Activated CD8-positive, alpha-beta T cell treated with anti-CD3 and anti-CD28 coated beads for 36 hours (primary cell): Measurements from ENCODE around the gene SMTNL2. TPM values are rescaled to one million over a fixed set of nuclear protein-coding genes. Genes with fewer than 3 reads are reported as not detected.

Experiments used
- ATAC-seq: fragments of 200-7000 bp; cut with Tn5 transposase; one replicate; pipeline ENCODE4 v1.10.0; 2021; ENCODE audit warnings: mild to moderate bottlenecking, moderate library complexity
- CTCF ChIA-PET: fragments of 350-600 bp; sonication (Branson Sonifier 250); formaldehyde crosslinking; loops from one replicate; lab custom pipeline; 2021; ENCODE audit warnings: antibody characterized with exemption; lab: Charles Lee
- POLR2A ChIA-PET: fragments of 350-600 bp; sonication (Branson Sonifier 250); formaldehyde crosslinking; loops from one replicate; lab custom pipeline; 2021; ENCODE audit warnings: antibody characterized with exemption; lab: Charles Lee
- DNase-seq: peaks from one replicate; pipeline ENCODE4 v3.0.0-alpha.2; 2020
- H3K27ac Mint-ChIP-seq: one replicate; pipeline ENCODE4 v1.8.0; 2021; ENCODE audit warnings: mild to moderate bottlenecking, mixed read lengths
- H3K27me3 Mint-ChIP-seq: one replicate; pipeline ENCODE4 v1.8.0; 2021; ENCODE audit warnings: mixed read lengths
- H3K36me3 Mint-ChIP-seq: one replicate; pipeline ENCODE4 v1.8.0; 2021; ENCODE audit warnings: low read depth, mixed read lengths
- H3K4me1 Mint-ChIP-seq: one replicate; pipeline ENCODE4 v1.8.0; 2021; ENCODE audit warnings: low read depth, mixed read lengths
- H3K4me3 Mint-ChIP-seq: one replicate; pipeline ENCODE4 v1.8.0; 2021; ENCODE audit warnings: mild to moderate bottlenecking, moderate library complexity, mixed read lengths
- H3K9me3 Mint-ChIP-seq: one replicate; pipeline ENCODE4 v1.8.0; 2021; ENCODE audit warnings: mixed read lengths
- CTCF ChIP-seq: fragments of 200-600 bp; IDR thresholded peaks from one replicate; pipeline ENCODE4 v1.8.0; 2022; ENCODE audit warnings: antibody characterized with exemption, mild to moderate bottlenecking
- intact Hi-C: fragments of 100-400 bp; cut with micrococcal nuclease; formaldehyde crosslinking; loops from one replicate; pipeline ENCODE4 v1.10.0; 2022
- total RNA-seq, 2 experiments: library from RNA; stranded (reverse); gene quantifications; one replicate each; pipeline ENCODE4 v1.2.3, GENCODE V29; 2021

The SMTNL2 gene
- total RNA-seq, 2 experiments from 2014 or later, result not detected

- Mint-ChIP-seq H3K27ac (no peak overlapping the region), H3K36me3 (no peaks in the 10 kb centered on the region), H3K27me3 (peaks cover 5% of the 10 kb centered on the region), H3K4me3 (no peak overlapping the region), H3K9me3 (no peaks in the 10 kb centered on the region), H3K4me1 (no peaks in the 10 kb centered on the region)
- DNase-seq (no peak), ATAC-seq (no peak)
- intact Hi-C loops, result no loop called here
- CTCF ChIA-PET, result interaction anchor here (1.0 to 1.4 kb wide), 3 partner anchors 49 to 275 kb away, joined by 3 read pairs; no protein-coding TSS in a partner anchor
- POLR2A ChIA-PET, result no interaction called here
- TF ChIP-seq CTCF, result no peak
These were observed 32.1 kb downstream of the SMTNL2 start for GRCh38 chr17:4616476-4616875.

GRCh38 chr17:4617090-4617489 is 32.8 kb downstream of the SMTNL2 start:
- Mint-ChIP-seq H3K27me3 (peaks cover 5% of the 10 kb centered on the region), H3K4me3 (no peak overlapping the region), H3K9me3 (no peaks in the 10 kb centered on the region), H3K27ac (no peak overlapping the region), H3K4me1 (no peaks in the 10 kb centered on the region), H3K36me3 (no peaks in the 10 kb centered on the region)
- no peak for TF ChIP-seq CTCF
- ChIA-PET CTCF (interaction anchor here (1.2 kb wide), 1 partner anchor 50 kb away, joined by 3 read pairs; no protein-coding TSS in a partner anchor), POLR2A (no interaction called here)
- intact Hi-C loops, result no loop called here
- no peak for DNase-seq
- no peak for ATAC-seq

- CTCF ChIA-PET, result no interaction called here
- intact Hi-C loops, result no loop called here
- DNase-seq, result no peak
- no peaks in the 10 kb centered on the region for H3K9me3 Mint-ChIP-seq
- no peak overlapping the region for H3K27ac Mint-ChIP-seq
- no peaks in the 10 kb centered on the region for H3K4me1 Mint-ChIP-seq
- peaks cover 5% of the 10 kb centered on the region for H3K27me3 Mint-ChIP-seq
- no peak overlapping the region for H3K4me3 Mint-ChIP-seq
- ATAC-seq, result no peak
- TF ChIP-seq CTCF, result no peak
- POLR2A ChIA-PET, result no interaction called here
- H3K36me3 Mint-ChIP-seq, result no peaks in the 10 kb centered on the region
These were observed 33.4 kb downstream of the SMTNL2 start for GRCh38 chr17:4617590-4618351.

GRCh38 chr17:4620531-4621101 is 36.3 kb downstream of the SMTNL2 start:
- intact Hi-C loops, result no loop called here
- ChIA-PET POLR2A (no interaction called here), CTCF (interaction anchor here (1.9 to 7.0 kb wide), 2 partner anchors 53 to 54 kb away, joined by 4 to 101 read pairs; no protein-coding TSS in a partner anchor)
- Mint-ChIP-seq H3K4me1 (no peaks in the 10 kb centered on the region), H3K36me3 (no peaks in the 10 kb centered on the region), H3K4me3 (no peak overlapping the region), H3K27me3 (peaks cover 4% of the 10 kb centered on the region), H3K27ac (no peak overlapping the region), H3K9me3 (no peaks in the 10 kb centered on the region)
- ATAC-seq (no peak), DNase-seq (no peak)
- TF ChIP-seq CTCF, result peak; percentile 29

GRCh38 chr17:4622375-4622774 is 38.0 kb downstream of the SMTNL2 start:
- CTCF ChIA-PET, result interaction anchor here (7.0 kb wide), 1 partner anchor 56 kb away, joined by 101 read pairs; no protein-coding TSS in a partner anchor
- no peaks in the 10 kb centered on the region for H3K4me1 Mint-ChIP-seq
- peaks cover 8% of the 10 kb centered on the region for H3K27me3 Mint-ChIP-seq
- intact Hi-C loops, result no loop called here
- no peak for TF ChIP-seq CTCF
- ATAC-seq (no peak), DNase-seq (no peak)
- no peaks in the 10 kb centered on the region for H3K9me3 Mint-ChIP-seq
- no peak overlapping the region for H3K4me3 Mint-ChIP-seq
- no peak overlapping the region for H3K27ac Mint-ChIP-seq
- no peaks in the 10 kb centered on the region for H3K36me3 Mint-ChIP-seq
- POLR2A ChIA-PET, result interaction anchor here (1.4 kb wide), 1 partner anchor 245 kb away, joined by 3 read pairs; no protein-coding TSS in a partner anchor
